Measurements from ENCODE around the gene RNLS.
"Not testable (repeated sequence)": the region's sequence is repeated elsewhere in the genome, so short reads cannot be mapped to it uniquely, and the experiment has no call there.

RNLS gene

DNA sequence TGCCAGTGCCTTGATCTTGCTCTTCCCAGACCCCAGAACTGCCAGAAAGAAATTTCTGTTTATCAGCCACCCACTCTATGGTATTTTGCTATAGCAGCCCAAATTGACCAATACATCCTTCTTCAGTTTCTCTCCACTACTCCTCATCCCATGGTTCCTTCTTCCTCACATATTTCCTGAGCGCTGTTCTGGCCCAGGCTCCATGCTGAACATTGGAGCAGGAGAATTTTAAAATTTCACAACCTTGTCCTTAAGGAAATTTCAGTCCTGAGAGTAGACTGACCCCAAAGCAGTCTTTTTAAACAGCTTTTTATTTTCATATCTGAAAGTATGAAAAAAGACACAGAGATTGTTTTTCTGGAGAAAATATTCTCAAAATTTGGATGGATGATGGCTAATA lies 297.1 kb downstream of the RNLS start:
- no peak for DNase-seq

- no peak for DNase-seq
Measured at GRCh38 chr10:88281592-88282347, 301.3 kb downstream of the RNLS start.

DNA sequence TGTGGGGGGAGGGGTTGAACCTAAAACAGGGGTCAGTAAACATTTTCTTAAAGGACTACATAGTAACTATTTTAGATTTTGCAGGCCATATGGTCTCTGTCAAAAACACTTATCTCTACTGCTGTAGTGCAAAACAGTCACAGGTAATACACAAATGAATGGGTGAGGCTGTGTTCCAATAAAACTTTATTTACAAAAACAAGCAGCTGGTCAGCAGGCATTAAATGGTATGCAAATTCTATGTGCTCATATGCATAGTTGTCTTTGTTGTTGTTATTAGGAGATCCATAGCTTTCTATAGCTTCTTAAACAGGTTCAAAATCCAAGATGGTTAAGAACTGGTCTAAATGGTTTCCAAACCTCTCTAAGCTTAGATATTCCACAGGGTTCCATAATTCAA lies 302.6 kb downstream of the RNLS start:
- no peak for DNase-seq

DNA sequence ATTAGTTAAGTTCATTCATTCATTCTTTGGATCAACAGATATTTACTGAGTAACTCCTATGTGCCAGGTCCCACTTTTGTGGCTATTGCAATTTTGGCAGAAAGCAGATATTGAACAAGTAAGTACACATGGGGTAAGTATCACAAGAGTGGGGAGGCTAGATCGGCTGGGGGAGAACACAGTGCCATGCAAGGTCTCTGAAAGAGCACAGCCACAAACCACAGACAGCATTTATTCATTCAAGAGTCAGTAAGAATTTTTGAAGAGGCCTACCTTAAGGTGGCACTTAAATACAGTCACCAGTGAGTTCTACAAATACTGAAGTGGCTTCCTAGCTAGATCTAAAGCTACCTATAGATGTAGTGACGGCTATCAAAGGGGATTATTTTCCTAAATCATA lies 304.2 kb downstream of the RNLS start:
- no peak for DNase-seq

GRCh38 chr10:88276945-88277344 lies 306.2 kb downstream of the RNLS start:
- DNase-seq = not testable (repeated sequence)

DNA sequence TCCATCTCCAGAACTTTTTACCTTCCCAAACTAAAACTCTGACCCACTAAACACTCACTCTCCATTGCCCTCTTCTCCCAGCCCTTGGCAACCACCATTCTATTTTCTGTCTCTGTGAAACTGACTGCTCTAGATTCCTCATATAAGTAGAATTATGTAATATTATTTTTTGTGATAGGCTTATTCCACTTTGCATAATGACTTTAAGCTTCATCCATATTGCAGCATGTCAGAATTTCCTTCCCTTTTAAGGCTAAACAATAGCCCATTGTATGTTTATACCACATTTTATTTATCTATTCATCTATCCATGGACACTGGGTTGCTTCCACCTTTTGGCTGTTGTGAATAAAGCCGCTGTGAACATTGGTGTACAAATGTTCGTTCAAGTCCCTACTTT lies 308.8 kb downstream of the RNLS start:
- no peak for DNase-seq

- DNase-seq = no peak
Measured at GRCh38 chr10:88273567-88273966, 309.6 kb downstream of the RNLS start.

GRCh38 chr10:88271761-88272543 lies 311.2 kb downstream of the RNLS start:
- no peak for DNase-seq

GRCh38 chr10:88270871-88271713 lies 312.0 kb downstream of the RNLS start:
- no peak for DNase-seq

GRCh38 chr10:88270061-88270808 lies 312.9 kb downstream of the RNLS start:
- DNase-seq = no peak

- DNase-seq = no peak
Measured at GRCh38 chr10:88262591-88263234, 320.4 kb downstream of the RNLS start.

GRCh38 chr10:88261152-88261551 lies 322.0 kb downstream of the RNLS start:
- DNase-seq = no peak

DNA sequence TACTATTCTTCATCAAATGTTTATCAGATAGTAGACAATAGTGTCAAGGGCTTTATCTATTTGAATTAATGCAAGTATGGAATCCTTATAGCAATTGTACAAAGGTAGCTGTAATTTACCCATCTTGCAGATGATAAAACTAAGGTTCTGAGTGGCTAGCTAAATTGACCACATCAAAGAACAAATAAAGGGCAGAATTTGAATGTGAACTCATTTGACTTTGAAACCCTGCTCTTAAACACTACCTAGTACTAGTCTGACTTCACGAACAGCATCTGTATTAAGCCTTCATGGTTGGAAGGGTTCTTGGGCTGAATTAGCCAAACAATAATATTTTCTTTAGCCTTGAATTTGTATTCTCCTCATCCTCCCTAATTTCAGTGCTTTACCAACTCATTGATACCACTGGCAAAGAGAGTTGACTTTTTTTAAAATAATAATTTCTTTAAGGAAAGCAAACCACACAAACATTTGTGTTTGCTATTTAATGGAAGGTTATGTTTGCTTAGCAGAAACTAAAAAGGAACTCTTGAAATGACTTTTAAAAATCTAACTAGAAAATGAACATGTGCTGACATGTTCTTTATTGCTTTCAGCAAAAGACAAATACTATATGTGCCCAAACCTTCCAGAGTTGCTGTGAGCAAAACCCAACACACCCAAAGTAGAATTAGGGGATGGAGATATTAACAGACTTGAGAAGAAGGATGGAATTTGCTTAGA lies 322.6 kb downstream of the RNLS start:
- DNase-seq = no peak

DNA sequence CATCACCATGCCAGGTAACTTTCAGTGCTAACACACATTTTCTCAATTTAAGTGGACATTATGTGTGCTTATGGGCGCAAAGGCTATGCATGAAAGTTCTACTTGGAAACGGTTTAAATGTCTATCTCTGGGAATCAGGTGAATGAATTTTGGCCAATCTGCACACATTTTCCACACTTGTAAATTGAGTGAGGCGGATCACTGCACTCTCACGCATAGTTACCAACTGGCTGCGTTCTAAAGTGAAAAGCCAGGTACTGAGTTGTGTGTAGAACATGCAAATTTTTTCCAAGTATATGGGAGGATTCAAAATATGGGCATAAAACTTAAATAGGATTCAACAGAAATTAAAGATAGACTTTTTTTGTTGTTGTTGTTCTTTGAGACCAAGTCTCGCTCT lies 323.7 kb downstream of the RNLS start:
- no peak for DNase-seq

DNA sequence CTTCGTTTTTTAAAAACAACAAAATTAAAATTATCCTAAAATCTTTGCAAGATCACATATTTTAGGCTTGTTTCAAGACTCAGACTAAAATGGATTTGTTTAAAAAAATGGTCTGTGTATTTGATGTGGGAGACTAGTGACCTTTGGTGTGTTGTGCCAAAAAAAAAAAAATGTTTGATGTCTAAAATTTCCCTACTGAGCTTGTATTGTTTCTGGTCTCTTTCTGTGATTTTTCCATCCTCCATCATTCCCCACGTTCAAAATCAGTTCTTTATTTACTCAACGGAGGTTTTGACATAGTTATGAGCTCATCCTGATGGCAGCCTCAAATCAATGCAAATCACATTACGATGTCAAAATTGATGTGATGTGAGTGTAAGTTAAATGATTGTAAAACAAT lies 326.2 kb downstream of the RNLS start:
- no peak for DNase-seq

- DNase-seq = no peak
Measured at GRCh38 chr10:88256013-88256680, 327.0 kb downstream of the RNLS start.

- peak in 1 of 2 experiments; percentile 19 for DNase-seq
Measured at GRCh38 chr10:88254091-88254490, 329.0 kb downstream of the RNLS start.

DNA sequence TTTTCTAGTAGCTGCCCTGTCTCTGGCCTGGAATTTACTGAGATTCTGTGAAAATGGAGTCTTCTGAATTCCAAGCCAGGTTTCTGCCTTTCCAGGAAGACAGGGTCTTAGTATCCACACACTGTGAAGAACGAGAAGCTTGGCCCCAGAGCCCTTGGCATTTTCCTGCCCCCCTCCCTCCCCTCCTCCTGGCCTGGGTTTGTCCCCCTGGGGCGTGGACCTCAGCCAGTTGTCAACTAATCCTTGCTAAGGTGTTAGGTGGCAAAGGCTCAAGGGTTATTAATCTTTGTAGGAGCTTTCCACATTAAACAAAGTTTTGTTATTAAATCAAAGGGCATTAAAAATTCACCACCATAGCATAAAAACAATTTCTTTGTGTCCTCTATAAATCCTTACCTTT lies 329.5 kb downstream of the RNLS start:
- DNase-seq = no peak

DNA sequence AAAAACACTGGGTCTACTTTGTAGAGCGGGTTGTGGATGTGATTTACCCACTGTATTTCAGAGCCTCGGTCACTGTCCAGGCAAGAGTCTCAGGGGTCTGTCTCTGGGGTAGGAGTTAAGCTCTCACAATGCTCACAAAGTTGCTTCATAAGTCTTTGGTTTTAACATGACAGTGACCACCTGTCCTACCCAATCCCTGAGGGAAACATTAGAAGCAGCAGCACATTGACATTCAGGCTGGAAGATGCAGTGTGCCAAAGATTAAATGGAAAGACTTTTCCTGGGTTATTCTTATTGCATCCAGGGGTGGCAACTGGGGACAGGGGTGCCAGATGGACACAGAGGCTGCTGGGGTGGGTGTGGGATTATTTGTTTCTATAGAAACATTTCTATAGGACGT lies 330.0 kb downstream of the RNLS start:
- no peak for DNase-seq

- DNase-seq = no peak
Measured at GRCh38 chr10:88249450-88249849, 333.7 kb downstream of the RNLS start.

- no peak for DNase-seq
Measured at GRCh38 chr10:88246675-88247074, 336.4 kb downstream of the RNLS start.

Data from SW 1271 (cell line).